HUDEP-2 (cell line): ENCODE data around the gene UAP1L1.

Source experiments
- DNase-seq, 76 experiments: peaks; one replicate each; lab custom pipeline; 2025; ENCODE audit not compliant: unreplicated experiment in 76 of 76; lab: John Stamatoyannopoulos, UW

The UAP1L1 gene

DNA sequence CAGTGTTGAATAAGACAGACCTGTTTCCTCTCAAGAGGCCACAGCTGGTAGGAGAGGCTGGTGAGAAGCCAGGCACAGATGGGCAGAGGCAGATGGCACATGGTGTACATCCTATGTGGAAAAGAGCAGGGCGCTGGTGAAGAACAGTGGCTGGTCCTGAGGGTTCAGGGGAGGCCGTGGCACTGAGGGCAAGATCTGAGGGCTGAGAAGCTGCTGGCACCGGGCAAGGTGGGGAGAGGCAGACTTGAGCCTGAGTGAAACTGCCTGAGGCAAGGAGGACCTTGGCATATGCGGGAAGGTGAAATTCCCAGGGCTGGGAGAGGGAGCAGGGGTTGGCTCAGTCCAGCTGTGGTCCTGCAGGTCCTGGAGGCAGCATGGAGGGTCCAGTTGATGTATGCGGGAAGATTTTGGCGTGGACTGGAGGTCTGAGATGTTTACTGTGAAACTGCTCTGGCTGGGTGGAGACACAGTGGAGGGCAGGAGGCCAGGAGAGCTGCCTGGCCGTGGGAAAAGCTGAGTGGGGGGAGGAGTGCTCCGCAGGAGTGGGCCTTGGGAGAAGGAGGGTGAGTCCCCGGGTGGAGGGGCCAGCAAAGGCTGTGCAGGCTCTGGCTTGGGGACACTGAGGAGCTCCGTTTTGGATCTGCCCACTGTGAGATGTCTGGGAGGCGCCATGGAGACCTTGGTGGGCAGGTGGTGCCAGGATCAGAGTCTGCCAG lies 12.1 kb downstream of the UAP1L1 start:
- DNase-seq: no peak

GRCh38 chr9:137095664-137096517 lies 18.6 kb downstream of the UAP1L1 start:
- DNase-seq: no peak

DNA sequence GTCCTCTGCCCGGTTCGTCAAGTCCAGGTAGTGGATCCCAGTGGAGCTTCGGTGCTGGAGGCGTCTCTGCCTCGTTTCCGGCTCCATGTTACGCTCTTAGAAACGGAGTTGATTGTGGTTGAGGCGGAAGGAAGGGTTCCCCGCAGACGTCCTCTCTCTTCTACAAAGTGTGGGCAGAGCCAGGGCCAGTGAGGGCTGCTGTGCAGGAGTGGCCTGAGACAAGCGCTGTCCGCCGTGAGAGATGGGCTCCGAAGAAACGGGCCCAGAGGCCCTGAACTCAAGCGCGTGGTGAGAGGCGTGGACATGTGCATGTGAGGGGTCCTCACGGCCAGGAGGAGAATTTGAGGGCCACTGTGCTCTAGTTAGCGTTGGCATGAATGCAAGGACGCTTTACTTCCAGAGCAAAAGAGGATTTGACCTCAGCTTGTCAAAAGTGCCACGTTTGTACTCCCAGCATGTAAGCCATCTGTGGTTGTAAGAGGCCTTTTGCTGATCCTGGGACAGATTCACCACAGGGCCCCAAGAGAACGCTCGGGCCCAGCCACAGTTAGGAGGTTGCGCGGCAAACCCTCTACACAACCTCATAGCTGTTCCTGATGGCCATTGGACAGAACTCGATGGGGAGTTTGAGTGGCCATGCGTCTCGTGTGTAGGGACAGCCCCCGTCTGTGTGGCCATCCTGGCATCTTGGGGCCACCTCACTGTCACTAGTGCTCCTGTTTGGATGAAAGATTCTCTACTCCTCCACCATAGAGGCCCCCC lies 19.6 kb downstream of the UAP1L1 start:
- no peak for DNase-seq

- DNase-seq: no peak
Measured at GRCh38 chr9:137097761-137098462, 20.6 kb downstream of the UAP1L1 start.

DNA sequence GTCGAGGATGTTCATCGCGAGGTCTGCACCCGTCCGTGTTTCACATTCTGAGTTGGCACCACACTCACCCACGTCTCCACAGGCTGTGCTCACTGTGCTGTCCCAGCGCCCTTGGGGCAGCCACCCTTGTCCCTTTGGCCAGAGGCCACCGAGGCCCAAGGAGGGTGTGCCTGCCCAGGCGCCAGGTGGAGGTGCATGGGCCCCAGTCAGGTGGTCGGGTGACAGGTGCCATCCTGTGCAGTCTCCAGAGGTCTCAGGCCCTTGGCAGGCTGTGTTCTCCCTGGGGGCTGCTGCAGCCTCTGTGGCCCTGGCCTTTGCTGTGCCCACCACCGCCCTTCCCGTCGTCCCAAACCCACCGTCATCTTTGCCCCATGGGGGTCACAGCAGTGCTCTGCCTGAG lies 21.9 kb downstream of the UAP1L1 start:
- no peak for DNase-seq

- DNase-seq: no peak
Measured at GRCh38 chr9:137103206-137103999, 26.1 kb downstream of the UAP1L1 start.

- DNase-seq: no peak
Measured at GRCh38 chr9:137105814-137106661, 28.7 kb downstream of the UAP1L1 start.

GRCh38 chr9:137106662-137107250 lies 29.4 kb downstream of the UAP1L1 start:
- no peak for DNase-seq

- no peak for DNase-seq
Measured at GRCh38 chr9:137107312-137107921, 30.1 kb downstream of the UAP1L1 start.

- DNase-seq: no peak
Measured at GRCh38 chr9:137107982-137108381, 30.7 kb downstream of the UAP1L1 start.

GRCh38 chr9:137108608-137109249 lies 31.4 kb downstream of the UAP1L1 start:
- DNase-seq: no peak

- DNase-seq: no peak
Measured at GRCh38 chr9:137109250-137110146, 32.2 kb downstream of the UAP1L1 start.

GRCh38 chr9:137110147-137110910 lies 33.0 kb downstream of the UAP1L1 start:
- no peak for DNase-seq

GRCh38 chr9:137110911-137111787 lies 33.8 kb downstream of the UAP1L1 start:
- no peak for DNase-seq
